Epidermal melanocyte (primary cell): ENCODE data around the gene PTPRM.
"Not testable (repeated sequence)": the region's sequence is repeated elsewhere in the genome, so short reads cannot be mapped to it uniquely, and the experiment has no call there.

Experiments used
- DNase-seq: peaks from one replicate; pipeline ENCODE4 v3.0.0; 2011; ENCODE audit warnings: low spot score; ENCODE audit not compliant: insufficient read length

Gene PTPRM

GRCh38 chr18:8036551-8036950, 469.4 kb downstream of the PTPRM start:
- no peak for DNase-seq

- no peak for DNase-seq
Measured at GRCh38 chr18:8037296-8037695, 470.2 kb downstream of the PTPRM start.

GRCh38 chr18:8040021-8040420, 472.9 kb downstream of the PTPRM start:
- DNase-seq, result no peak

GRCh38 chr18:8041526-8042111, 474.5 kb downstream of the PTPRM start:
- DNase-seq, result no peak

GRCh38 chr18:8044004-8044403, 476.9 kb downstream of the PTPRM start:
- DNase-seq, result no peak

- DNase-seq, result no peak
Measured at GRCh38 chr18:8045160-8045883, 478.2 kb downstream of the PTPRM start.

- DNase-seq, result no peak
Measured at GRCh38 chr18:8045884-8046281, 478.8 kb downstream of the PTPRM start.

GRCh38 chr18:8046441-8046840, 479.3 kb downstream of the PTPRM start:
- no peak for DNase-seq

GRCh38 chr18:8049147-8049546, 482.0 kb downstream of the PTPRM start:
- no peak for DNase-seq

- DNase-seq, result no peak
Measured at GRCh38 chr18:8050616-8051329, 483.7 kb downstream of the PTPRM start.

GRCh38 chr18:8051453-8051852, 484.3 kb downstream of the PTPRM start:
- DNase-seq, result no peak

- DNase-seq, result no peak
Measured at GRCh38 chr18:8052237-8052701, 485.2 kb downstream of the PTPRM start.

- DNase-seq, result no peak
Measured at GRCh38 chr18:8056723-8057122, 489.6 kb downstream of the PTPRM start.

- DNase-seq, result not testable (repeated sequence)
Measured at GRCh38 chr18:8063152-8063551, 496.0 kb downstream of the PTPRM start.

- DNase-seq, result no peak
Measured at GRCh38 chr18:8063733-8064132, 496.6 kb downstream of the PTPRM start.

GRCh38 chr18:8065284-8065683, 498.2 kb downstream of the PTPRM start:
- no peak for DNase-seq

- DNase-seq, result no peak
Measured at GRCh38 chr18:8065773-8066172, 498.7 kb downstream of the PTPRM start.

GRCh38 chr18:8069708-8070107, 502.6 kb downstream of the PTPRM start:
- DNase-seq, result no peak

- DNase-seq, result no peak
Measured at GRCh38 chr18:8073167-8073566, 506.1 kb downstream of the PTPRM start.

GRCh38 chr18:8080092-8080491, 513.0 kb downstream of the PTPRM start:
- no peak for DNase-seq

- no peak for DNase-seq
Measured at GRCh38 chr18:8081267-8081666, 514.2 kb downstream of the PTPRM start.

- DNase-seq, result no peak
Measured at GRCh38 chr18:8081872-8082553, 514.9 kb downstream of the PTPRM start.
